Peyer's patch (tissue), 4 donors: ENCODE measurements around the gene ADAMTS2. TPM values are rescaled to one million over a fixed set of nuclear protein-coding genes. Genes with fewer than 3 reads are reported as not detected.

Source experiments
- DNase-seq, 3 donors: peaks; one replicate each; pipeline ENCODE4 v3.0.0-alpha.2; 2017 to 2019
- H3K27ac ChIP-seq, 4 donors: fragments of 200-600 bp; sonication (generic); one replicate each; pipeline ENCODE4 v1.5.1; 2016 to 2019
- H3K27me3 ChIP-seq, 2 donors: fragments of 200-600 bp; sonication (generic); one replicate each; pipeline ENCODE4 v1.5.1; 2019
- H3K36me3 ChIP-seq, 3 donors: fragments of 200-600 bp; sonication (generic); one replicate each; pipeline ENCODE4 v1.5.1; 2016 to 2019
- H3K4me1 ChIP-seq, 4 donors: fragments of 200-600 bp; sonication (generic); one replicate each; pipeline ENCODE4 v1.5.1; 2016 to 2019
- H3K4me3 ChIP-seq, 4 donors: fragments of 200-600 bp; sonication (generic); 1 replicate in 3 of 4; 2 replicates in 1 of 4; pipeline ENCODE4 v1.5.1; 2016 to 2019; ENCODE audit warnings: mild to moderate bottlenecking in 1 of 4
- H3K9me3 ChIP-seq, 4 donors: fragments of 200-600 bp; sonication (generic); one replicate each; pipeline ENCODE4 v1.5.1; 2016 to 2019; ENCODE audit warnings: mild to moderate bottlenecking in 1 of 4
- CTCF ChIP-seq, 6 experiments: fragments of 450-650 bp in 4 of 6; fragments of 200-600 bp in 2 of 6; sonication (generic) in 1 of 6; IDR thresholded peaks; one replicate each; pipeline ENCODE4 v1.5.1; 2017 to 2019; ENCODE audit warnings: antibody characterized with exemption in 6 of 6, mild to moderate bottlenecking in 3 of 6, moderate library complexity in 1 of 6
- POLR2A ChIP-seq, 2 donors: fragments of 450-650 bp; IDR thresholded peaks; one replicate each; pipeline ENCODE4 v1.5.1; 2017; ENCODE audit warnings: antibody characterized with exemption in 2 of 2, mild to moderate bottlenecking in 2 of 2, moderate library complexity in 2 of 2
- total RNA-seq, 4 donors: library from RNA; depleted of rRNA; stranded (reverse); fragments of >200 nt; gene quantifications; one replicate each; pipeline ENCODE4 v1.1.0, GENCODE V29; 2016

The ADAMTS2 gene
- total RNA-seq, 4 donors from 2014 or later: 5.3 to 90.0 (median 9.5) TPM

GRCh38 chr5:179264053-179264782 lies 81.0 kb downstream of the ADAMTS2 start:
- Histone ChIP-seq H3K9me3 (no peaks in the 10 kb centered on the region), H3K27me3 (no peaks in the 10 kb centered on the region), H3K4me1 (peaks cover 0 to 18% (median 0%) of the 10 kb centered on the region in 4 donors), H3K27ac (no peak overlapping the region), H3K36me3 (no peaks in the 10 kb centered on the region), H3K4me3 (no peak overlapping the region)
- TF ChIP-seq POLR2A (IDR thresholded peaks at IDR 0.05) (no peak), CTCF (IDR thresholded peaks at IDR 0.05) (no peak)
- peak in 2 of 3 donors; percentile 23 to 39 for DNase-seq

- no peaks in the 10 kb centered on the region for H3K27me3 ChIP-seq
- H3K4me1 ChIP-seq: peaks cover 0 to 18% (median 0%) of the 10 kb centered on the region in 4 donors
- no peaks in the 10 kb centered on the region for H3K9me3 ChIP-seq
- no peak for TF ChIP-seq CTCF (IDR thresholded peaks at IDR 0.05)
- TF ChIP-seq POLR2A (IDR thresholded peaks at IDR 0.05): no peak
- H3K27ac ChIP-seq: no peak overlapping the region
- no peaks in the 10 kb centered on the region for H3K36me3 ChIP-seq
- DNase-seq: peak in 2 of 3 donors; percentile 31 to 35
- no peak overlapping the region for H3K4me3 ChIP-seq
Observed at GRCh38 chr5:179263391-179264052, 81.7 kb downstream of the ADAMTS2 start.

GRCh38 chr5:179262126-179262920 lies 82.9 kb downstream of the ADAMTS2 start:
- TF ChIP-seq CTCF (IDR thresholded peaks at IDR 0.05) (no peak), POLR2A (IDR thresholded peaks at IDR 0.05) (no peak)

GRCh38 chr5:179261301-179262125 lies 83.7 kb downstream of the ADAMTS2 start:
- Histone ChIP-seq H3K4me3 (no peak overlapping the region), H3K4me1 (peaks cover 0 to 13% (median 0%) of the 10 kb centered on the region in 4 donors), H3K9me3 (no peaks in the 10 kb centered on the region), H3K27ac (no peak overlapping the region), H3K36me3 (no peaks in the 10 kb centered on the region), H3K27me3 (no peaks in the 10 kb centered on the region)
- TF ChIP-seq CTCF (IDR thresholded peaks at IDR 0.05): no peak
- TF ChIP-seq POLR2A (IDR thresholded peaks at IDR 0.05): no peak
- peak in 2 of 3 donors; percentile 33 to 38 for DNase-seq

More at GRCh38 chr5:179262126-179262920, 82.9 kb downstream of the ADAMTS2 start:
- no peaks in the 10 kb centered on the region for H3K27me3 ChIP-seq
- DNase-seq: peak in 2 of 3 donors; percentile 34 to 36
- peaks cover 0 to 18% (median 0%) of the 10 kb centered on the region in 4 donors for H3K4me1 ChIP-seq
- no peak overlapping the region for H3K4me3 ChIP-seq
- no peaks in the 10 kb centered on the region for H3K9me3 ChIP-seq
- H3K36me3 ChIP-seq: no peaks in the 10 kb centered on the region
- H3K27ac ChIP-seq: no peak overlapping the region
